Pericardium fibroblast (primary cell): ENCODE measurements around the gene CDIPT. TPM values are rescaled to one million over a fixed set of nuclear protein-coding genes. Genes with fewer than 3 reads are reported as not detected.

Experiments used
- total RNA-seq: library from RNA; depleted of rRNA; stranded (reverse); fragments of >200 nt; gene quantifications from 2 replicates; pipeline ENCODE4 v1.2.3, GENCODE V29; 2015

Gene CDIPT
- total RNA-seq = 107 and 108 TPM in 2 replicates

GRCh38 chr16:29862884-29863668, at the start of gene CDIPT:
Gene CDIPT (minus strand): TSS chr16:29863226. CDS start chr16:29862857, 369 bp downstream.

GRCh38 chr16:29900102-29900887, 37.3 kb upstream of the CDIPT start, which contains the start of gene ASPHD1:
Gene ASPHD1 (plus strand): TSS chr16:29900488. CDS start chr16:29900972, 484 bp downstream.

GRCh38 chr16:29899516-29900101, 36.6 kb upstream of the CDIPT start, which contains the start of gene SEZ6L2:
Gene SEZ6L2 (minus strand): TSS chr16:29899550. CDS start chr16:29899019, 531 bp downstream.

GRCh38 chr16:29820271-29820701, 42.7 kb downstream of the CDIPT start, which contains the start of gene MVP:
Gene MVP (plus strand): TSS chr16:29820462. CDS start chr16:29830550, 10,088 bp downstream.

GRCh38 chr16:29815793-29816693, 47.0 kb downstream of the CDIPT start, which contains the start of gene PAGR1:
Gene PAGR1 (plus strand): TSS chr16:29816152. CDS start chr16:29816526, 374 bp downstream.

GRCh38 chr16:29811896-29812665, 50.9 kb downstream of the CDIPT start, which contains the start of gene PRRT2:
Gene PRRT2 (plus strand): TSS chr16:29812193. CDS start chr16:29813055, 862 bp downstream.

Other genes with a start within 250 kb of the CDIPT start
- gene SPN, start 200.0 kb downstream of the CDIPT start, total RNA-seq = not detected in 2 replicates
- gene QPRT, start 184.0 kb downstream of the CDIPT start, total RNA-seq = 76.7 and 105 TPM in 2 replicates
- not detected in 2 replicates for gene C16orf54, start 117.2 kb downstream of the CDIPT start, total RNA-seq
- not detected in 2 replicates for gene ZG16, start 85.0 kb downstream of the CDIPT start, total RNA-seq
- 13.1 and 22.6 TPM in 2 replicates for gene KIF22, start 72.5 kb downstream of the CDIPT start, total RNA-seq
- gene MAZ, start 56.7 kb downstream of the CDIPT start, total RNA-seq = 173 and 200 TPM in 2 replicates
- gene PRRT2, start 51.0 kb downstream of the CDIPT start, total RNA-seq = 0.82 and 2.5 TPM in 2 replicates
- 19.0 and 28.3 TPM in 2 replicates for gene PAGR1, start 47.1 kb downstream of the CDIPT start, total RNA-seq
- 179 and 195 TPM in 2 replicates for gene MVP, start 42.8 kb downstream of the CDIPT start, total RNA-seq
- gene SEZ6L2, start 36.3 kb upstream of the CDIPT start, total RNA-seq = 26.8 and 30.0 TPM in 2 replicates
- gene ASPHD1, start 37.3 kb upstream of the CDIPT start, total RNA-seq = 11.7 and 20.4 TPM in 2 replicates
- 6.2 and 10.0 TPM in 2 replicates for gene KCTD13, start 63.0 kb upstream of the CDIPT start, total RNA-seq
- 92.3 and 112 TPM in 2 replicates for gene TMEM219, start 98.9 kb upstream of the CDIPT start, total RNA-seq
- 31.2 and 44.5 TPM in 2 replicates for gene TAOK2, start 110.6 kb upstream of the CDIPT start, total RNA-seq
- 7.6 and 8.3 TPM in 2 replicates for gene HIRIP3, start 132.4 kb upstream of the CDIPT start, total RNA-seq
- gene INO80E, start 133.0 kb upstream of the CDIPT start, total RNA-seq = 28.7 and 33.6 TPM in 2 replicates
- gene DOC2A, start 147.8 kb upstream of the CDIPT start, total RNA-seq = 0.60 TPM in 1 of 2 replicates, not detected in the other
- gene C16orf92, start 160.0 kb upstream of the CDIPT start, total RNA-seq = not detected in 2 replicates
- gene TLCD3B, start 168.0 kb upstream of the CDIPT start, total RNA-seq = not detected in 2 replicates
- gene ALDOA, start 202.5 kb upstream of the CDIPT start, total RNA-seq = 1,291 and 1,757 TPM in 2 replicates
- 63.2 and 79.7 TPM in 2 replicates for gene PPP4C, start 212.8 kb upstream of the CDIPT start, total RNA-seq
- gene TBX6, start 228.7 kb upstream of the CDIPT start, total RNA-seq = under 0.01 TPM in 1 of 2 replicates, not detected in the other
- gene YPEL3, start 233.0 kb upstream of the CDIPT start, total RNA-seq = 50.2 and 89.3 TPM in 2 replicates